K562 (cell line): ENCODE results near the gene LNX2. TPM values are rescaled to one million over a fixed set of nuclear protein-coding genes. Genes with fewer than 3 reads are reported as not detected.

Source experiments
- CBX5 ChIP-seq: IDR thresholded peaks from 2 replicates; pipeline ENCODE4 v1.6.1; 2014; ENCODE audit warnings: low read depth, borderline replicate concordance
- CSDE1 ChIP-seq, 2 experiments: fragments of 450-650 bp; IDR thresholded peaks; 2 replicates each; pipeline ENCODE4 v1.6.1; 2016; ENCODE audit warnings: mild to moderate bottlenecking in 1 of 2
- ELK1 ChIP-seq: sonication (generic); formaldehyde crosslinking; IDR thresholded peaks from 2 replicates; pipeline ENCODE4 v1.8.1; 2022; ENCODE audit warnings: missing genetic modification reagents
- EP400 ChIP-seq: fragments of 450-650 bp; IDR thresholded peaks from 2 replicates; pipeline ENCODE4 v1.6.1; 2017; ENCODE audit warnings: antibody characterized with exemption, mild to moderate bottlenecking, moderate library complexity
- EWSR1 ChIP-seq: fragments of 450-650 bp; IDR thresholded peaks from 2 replicates; pipeline ENCODE4 v1.6.1; 2018; ENCODE audit warnings: borderline replicate concordance, mild to moderate bottlenecking, low read depth, moderate library complexity; ENCODE audit not compliant: partially characterized antibody
- HCFC1 ChIP-seq: IDR thresholded peaks from 2 replicates; pipeline ENCODE4 v1.6.1; 2012; ENCODE audit warnings: low read depth, low read length, improper control_type of control experiment
- HDAC8 ChIP-seq: fragments of 450-650 bp; IDR thresholded peaks from 2 replicates; pipeline ENCODE4 v1.6.1; 2016; ENCODE audit warnings: mild to moderate bottlenecking, missing genetic modification characterization, moderate library complexity, missing compliant biosample characterization
- ID3 ChIP-seq, 2 experiments: fragments of 250-450 bp in 1 of 2; fragments of 450-650 bp in 1 of 2; sonication (Bioruptor Pico) in 1 of 2; IDR thresholded peaks; 2 replicates each; pipeline versions ENCODE4 v1.6.1 to v1.8.0; 2016 to 2021; ENCODE audit warnings: mild to moderate bottlenecking in 2 of 2, moderate library complexity in 2 of 2, missing compliant biosample characterization in 1 of 2, missing genetic modification characterization in 1 of 2
- KDM4B ChIP-seq, 2 experiments: fragments of 450-650 bp in 1 of 2; sonication (generic) in 1 of 2; IDR thresholded peaks; 2 replicates each; pipeline ENCODE4 v1.6.1; 2016 to 2017; ENCODE audit warnings: borderline replicate concordance in 2 of 2, antibody characterized with exemption in 1 of 2, low read depth in 1 of 2, mild to moderate bottlenecking in 1 of 2
- KLF6 ChIP-seq: fragments of 250-450 bp; sonication (Bioruptor Pico); IDR thresholded peaks from 2 replicates; pipeline ENCODE4 v1.4.0; 2020; ENCODE audit warnings: mild to moderate bottlenecking, moderate library complexity, borderline replicate concordance
- NFIC ChIP-seq: fragments of 450-650 bp; IDR thresholded peaks from 2 replicates; pipeline ENCODE4 v1.6.1; 2017; ENCODE audit warnings: mild to moderate bottlenecking, inconsistent platforms
- NUFIP1 ChIP-seq: fragments of 450-650 bp; IDR thresholded peaks from 2 replicates; pipeline ENCODE4 v1.6.1; 2018; ENCODE audit not compliant: partially characterized antibody
- PHF8 ChIP-seq: fragments of 200-600 bp; sonication (generic); IDR thresholded peaks from 2 replicates; pipeline ENCODE4 v1.6.1; 2012; ENCODE audit warnings: mixed run types, mild to moderate bottlenecking, inconsistent platforms, low read length, moderate library complexity, borderline replicate concordance
- RBM14 ChIP-seq: fragments of 200-400 bp; formaldehyde crosslinking; IDR thresholded peaks from 2 replicates; pipeline ENCODE4 v1.6.1; 2018; ENCODE audit warnings: low read depth, mild to moderate bottlenecking, low read length, moderate library complexity, borderline replicate concordance; ENCODE audit not compliant: insufficient read depth
- SIN3A ChIP-seq, 2 experiments: fragments of 150-350 bp in 1 of 2; IDR thresholded peaks; 2 replicates each; pipeline ENCODE4 v1.6.1; 2011 to 2016; ENCODE audit warnings: borderline replicate concordance in 2 of 2, low read depth in 2 of 2, low read length in 2 of 2, mild to moderate bottlenecking in 2 of 2, moderate library complexity in 2 of 2; ENCODE audit not compliant: control insufficient read depth in 1 of 2
- TAF7 ChIP-seq: fragments of 450-650 bp; IDR thresholded peaks from 2 replicates; pipeline ENCODE4 v1.6.1; 2016; ENCODE audit warnings: missing genetic modification characterization, missing compliant biosample characterization
- WHSC1 ChIP-seq: IDR thresholded peaks from one replicate; pipeline ENCODE4 v1.6.1; 2012; ENCODE audit warnings: low read length, control low read depth, inconsistent platforms
- ZNF224 ChIP-seq: sonication (generic); formaldehyde crosslinking; IDR thresholded peaks from 2 replicates; pipeline ENCODE4 v1.8.0; 2022; ENCODE audit warnings: mild to moderate bottlenecking, missing genetic modification reagents
- ZNF24 ChIP-seq: fragments of 450-650 bp; IDR thresholded peaks from 2 replicates; pipeline ENCODE4 v1.6.1; 2016
- polyA plus RNA-seq, 8 experiments: library from polyadenylated mRNA; depleted of rRNA in 4 of 8; stranded (reverse) in 5 of 8; unstranded in 3 of 8; fragments of >200 nt; fragmentation: Nextera tagmentation in 2 of 8; fragmentation: Illumina TruSeq in 1 of 8; extraction: Ambion mirVana in 2 of 8; extraction: Trizol in 1 of 8; gene quantifications; 2 replicates each; pipeline versions ENCODE4 v1.2.1 to v1.2.3, GENCODE V29; 2011 to 2014; ENCODE audit warnings: inconsistent platforms in 1 of 8, missing spikeins in 1 of 8
- total RNA-seq, 7 experiments: library from RNA; depleted of rRNA in 6 of 7; stranded (reverse); fragments of >200 nt in 6 of 7; fragmentation: Illumina TruSeq in 2 of 7; extraction: Trizol in 2 of 7; gene quantifications; 2 replicates each; pipeline versions ENCODE4 v1.2.1 to v1.2.3, GENCODE V29; 2011 to 2021; ENCODE audit warnings: low replicate concordance in 1 of 7

The LNX2 gene
- total and polyA plus RNA-seq, 9 of the 15 experiments (the other 6 are each of a cell fraction or from before 2014, with no cell fraction given), result 1.5 to 5.5 (median 4.0) TPM

- no peak for TF ChIP-seq CSDE1 (IDR thresholded peaks at IDR 0.05)
- no peak for TF ChIP-seq WHSC1
- TF ChIP-seq KLF6, result no peak
- no peak for TF ChIP-seq ZNF24
- no peak for TF ChIP-seq EWSR1
- TF ChIP-seq TAF7, result no peak
- no peak for TF ChIP-seq HCFC1
- no peak for TF ChIP-seq KDM4B (IDR thresholded peaks at IDR 0.05; ENCODE audit: borderline replicate concordance in 2 of 2, low read depth in 1 of 2)
- TF ChIP-seq ZNF224, result no peak
- no peak for TF ChIP-seq ELK1 (CRISPR knock-in tag)
- no peak for TF ChIP-seq NFIC
- TF ChIP-seq CBX5, result no peak
- no peak for TF ChIP-seq ID3 (CRISPR knock-in tag; IDR thresholded peaks at IDR 0.05)
- TF ChIP-seq ID3 (tag; IDR thresholded peaks at IDR 0.05), result no peak
- no peak for TF ChIP-seq PHF8
- no peak for TF ChIP-seq EP400
- TF ChIP-seq HDAC8, result no peak
- no peak for TF ChIP-seq NUFIP1
- TF ChIP-seq RBM14, result no peak
- no peak for TF ChIP-seq SIN3A (IDR thresholded peaks at IDR 0.05; ENCODE audit: borderline replicate concordance in 2 of 2, control insufficient read depth in 1 of 2, low read depth in 2 of 2, low read length in 2 of 2)
Observed at GRCh38 chr13:27599845-27600553, 20.3 kb downstream of the LNX2 start (continued).
